OCI-LY7 (cell line): ENCODE data around the gene TIMP4.

ENCODE experiments used
- EZH2phosphoT487 ChIP-seq: fragments of 200-600 bp; sonication (generic); IDR thresholded peaks from 2 replicates; pipeline ENCODE4 v1.6.1; 2018; ENCODE audit warnings: low read depth, borderline replicate concordance, mild to moderate bottlenecking, mixed run types, antibody characterized with exemption, low read length, moderate library complexity, mixed read lengths
- TF ChIP-seq, protein P1 (sequence below): fragments of 200-600 bp; sonication (generic); conservative IDR thresholded peaks from 2 replicates; pipeline ENCODE4 v1.5.1; 2014; ENCODE audit warnings: mild to moderate bottlenecking, antibody characterized with exemption, low read length, moderate library complexity, mixed read lengths

DNA sequence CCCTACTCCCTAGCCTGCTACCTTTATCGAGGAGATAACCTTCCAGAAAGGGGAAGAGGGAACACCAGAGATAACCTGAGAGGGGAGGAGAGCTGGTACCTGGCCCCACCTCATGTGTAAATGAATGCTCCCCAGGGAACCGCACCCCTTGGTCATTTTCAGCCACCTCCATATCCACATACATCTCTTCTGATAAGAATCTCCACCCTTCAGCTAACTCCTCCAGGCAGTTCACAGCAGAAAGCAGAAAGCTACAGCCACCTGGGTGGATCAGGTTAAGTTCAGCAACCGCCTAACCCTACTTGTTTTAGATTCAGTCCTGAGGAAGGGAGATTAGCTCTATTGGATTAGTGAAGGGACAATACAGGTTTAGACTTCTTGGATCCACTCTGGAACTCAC lies 38.0 kb upstream of the TIMP4 start:
- TF ChIP-seq, protein P1, sequence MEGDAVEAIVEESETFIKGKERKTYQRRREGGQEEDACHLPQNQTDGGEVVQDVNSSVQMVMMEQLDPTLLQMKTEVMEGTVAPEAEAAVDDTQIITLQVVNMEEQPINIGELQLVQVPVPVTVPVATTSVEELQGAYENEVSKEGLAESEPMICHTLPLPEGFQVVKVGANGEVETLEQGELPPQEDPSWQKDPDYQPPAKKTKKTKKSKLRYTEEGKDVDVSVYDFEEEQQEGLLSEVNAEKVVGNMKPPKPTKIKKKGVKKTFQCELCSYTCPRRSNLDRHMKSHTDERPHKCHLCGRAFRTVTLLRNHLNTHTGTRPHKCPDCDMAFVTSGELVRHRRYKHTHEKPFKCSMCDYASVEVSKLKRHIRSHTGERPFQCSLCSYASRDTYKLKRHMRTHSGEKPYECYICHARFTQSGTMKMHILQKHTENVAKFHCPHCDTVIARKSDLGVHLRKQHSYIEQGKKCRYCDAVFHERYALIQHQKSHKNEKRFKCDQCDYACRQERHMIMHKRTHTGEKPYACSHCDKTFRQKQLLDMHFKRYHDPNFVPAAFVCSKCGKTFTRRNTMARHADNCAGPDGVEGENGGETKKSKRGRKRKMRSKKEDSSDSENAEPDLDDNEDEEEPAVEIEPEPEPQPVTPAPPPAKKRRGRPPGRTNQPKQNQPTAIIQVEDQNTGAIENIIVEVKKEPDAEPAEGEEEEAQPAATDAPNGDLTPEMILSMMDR, result no peak
- TF ChIP-seq EZH2phosphoT487, result no peak
